HepG2 (cell line): ENCODE results near the gene CROCC. TPM values are rescaled to one million over a fixed set of nuclear protein-coding genes. Genes with fewer than 3 reads are reported as not detected.

Experiments
- ATAC-seq: fragments of 200-7000 bp; cut with Tn5 transposase; 3 replicates; pipeline ENCODE4 v1.9.1; 2020; ENCODE audit warnings: mild to moderate bottlenecking, moderate library complexity
- BruUV-seq: library from RNA; stranded (reverse); fragments of 400-500 nt; replicated peaks from 2 replicates; lab custom pipeline; 2021; lab: Mats Ljungman, UMichigan
- CTCF ChIA-PET: fragments of 300-600 bp; formaldehyde crosslinking; extraction: SDS; loops from one replicate; lab custom pipeline; 2021; ENCODE audit warnings: low total read pairs, inconsistent platforms, low intra/inter-chr PET ratio; lab: Yijun Ruan, JAX
- POLR2A ChIA-PET: fragments of 350-600 bp; sonication (Branson Sonifier 250); formaldehyde crosslinking; loops from one replicate; lab custom pipeline; 2020; ENCODE audit warnings: antibody characterized with exemption, inconsistent platforms; lab: Yijun Ruan, JAX
- DNase-seq: peaks from one replicate; pipeline ENCODE4 v3.0.0-alpha.2; 2015; ENCODE audit warnings: low spot score
- FAIRE-seq: peaks from 3 replicates; lab custom pipeline; 2011; peaks lifted over from hg19 to GRCh38; lab: Jason Lieb, UNC
- H2AFZ ChIP-seq: one replicate; pipeline ENCODE4 v1.6.1; 2011; ENCODE audit warnings: low read length, inconsistent platforms
- H3K27ac ChIP-seq: fragments of 300-600 bp; 3 replicates; pipeline ENCODE4 v1.8.0; 2011; ENCODE audit warnings: mixed run types, mild to moderate bottlenecking, mixed read lengths, low read length, inconsistent platforms; ENCODE audit not compliant: insufficient read depth; ENCODE audit errors: extremely low read length
- H3K27me3 ChIP-seq, 2 experiments: fragments of 200-600 bp in 1 of 2; 2 replicates in 1 of 2; 3 replicates in 1 of 2; pipeline versions ENCODE4 v1.6.0 to v1.8.0; 2011; ENCODE audit warnings: low read length in 2 of 2, mild to moderate bottlenecking in 2 of 2, moderate library complexity in 2 of 2, inconsistent platforms in 1 of 2; ENCODE audit not compliant: insufficient read depth in 2 of 2, control insufficient read depth in 1 of 2
- H3K36me3 ChIP-seq, 2 experiments: fragments of 200-600 bp in 1 of 2; replicated peaks in 1 of 2; 2 replicates in 1 of 2; 3 replicates in 1 of 2; pipeline versions ENCODE4 v1.5.1 to v1.8.0; 2011; ENCODE audit warnings: low read length in 2 of 2, inconsistent platforms in 1 of 2; ENCODE audit not compliant: insufficient read depth in 2 of 2, control insufficient read depth in 1 of 2
- H3K4me1 ChIP-seq: 2 replicates; pipeline ENCODE4 v1.5.1; 2012; ENCODE audit warnings: low read length, inconsistent platforms; ENCODE audit not compliant: insufficient read depth
- H3K4me2 ChIP-seq: 2 replicates; pipeline ENCODE4 v1.6.0; 2011; ENCODE audit warnings: low read depth, low read length, inconsistent platforms
- H3K4me3 ChIP-seq, 3 experiments: fragments of 200-600 bp in 1 of 3; sonication (generic), shearing (Covaris generic) in 1 of 3; replicated peaks in 1 of 3; 2 replicates each; pipeline ENCODE4 v1.5.1; 2011 to 2016; ENCODE audit warnings: low read length in 3 of 3, inconsistent platforms in 2 of 3, low read depth in 2 of 3, mild to moderate bottlenecking in 2 of 3, control low read depth in 1 of 3, mixed read lengths in 1 of 3; ENCODE audit not compliant: insufficient read depth in 1 of 3
- H3K79me2 ChIP-seq: one replicate; pipeline ENCODE4 v1.6.1; 2011; ENCODE audit warnings: low read length, inconsistent platforms; ENCODE audit not compliant: insufficient read depth
- H3K9ac ChIP-seq: 2 replicates; pipeline ENCODE4 v1.6.0; 2011; ENCODE audit warnings: mild to moderate bottlenecking, low read depth, low read length, inconsistent platforms; ENCODE audit not compliant: insufficient read depth
- H3K9me3 ChIP-seq: 2 replicates; pipeline ENCODE4 v1.5.1; 2012; ENCODE audit warnings: mild to moderate bottlenecking, low read length
- H4K20me1 ChIP-seq: 2 replicates; pipeline ENCODE4 v1.6.0; 2011; ENCODE audit warnings: inconsistent platforms, mild to moderate bottlenecking, low read length, moderate library complexity; ENCODE audit not compliant: insufficient read depth
- MAFF ChIP-seq: IDR thresholded peaks from 2 replicates; pipeline ENCODE4 v1.6.1; 2011; ENCODE audit warnings: low read depth, low read length, improper control_type of control experiment
- PBX3 ChIP-seq: sonication (generic); formaldehyde crosslinking; IDR thresholded peaks from 2 replicates; pipeline ENCODE4 v1.8.1; 2023; ENCODE audit warnings: missing genetic modification reagents, inconsistent platforms, borderline replicate concordance
- TSC22D2 ChIP-seq: sonication (generic); formaldehyde crosslinking; IDR thresholded peaks from 2 replicates; pipeline ENCODE4 v1.5.1; 2020; ENCODE audit warnings: missing genetic modification reagents, mild to moderate bottlenecking, borderline replicate concordance
- ZNF205 ChIP-seq: IDR thresholded peaks from 2 replicates; pipeline ENCODE4 v1.6.1; 2018; ENCODE audit warnings: missing biosample characterization, missing genetic modification reagents
- ZNF292 ChIP-seq: sonication (generic); formaldehyde crosslinking; IDR thresholded peaks from 2 replicates; pipeline ENCODE4 v1.8.1; 2022; ENCODE audit warnings: mild to moderate bottlenecking, low read depth, missing genetic modification reagents, borderline replicate concordance
- WGBS: methylation state at CpG from one replicate; pipeline ENCODE4 v1.1.6; 2017; ENCODE audit warnings: low lambda C conversion rate; 5-methylcytosine and 5-hydroxymethylcytosine counted together
- in situ Hi-C: cut with HindIII; loops from 2 replicates; pipeline ENCODE4 v1.10.0; 2017; ENCODE audit warnings: low pct_unique_long_range_greater_than_20kb; ENCODE audit not compliant: extremely low pct_ligation_motif_present
- intact Hi-C: fragments of 100-400 bp; cut with micrococcal nuclease; formaldehyde crosslinking; loops from one replicate; pipeline ENCODE4 v1.10.0; 2022; ENCODE audit not compliant: unreplicated experiment
- polyA plus RNA-seq, 8 experiments: library from polyadenylated mRNA; depleted of rRNA in 3 of 8; stranded (reverse) in 7 of 8; unstranded in 1 of 8; fragments of >200 nt; fragmentation: Illumina TruSeq in 4 of 8; extraction: Trizol in 4 of 8; gene quantifications; 2 replicates each; pipeline versions ENCODE4 v1.2.1 to v1.2.3, GENCODE V29; 2011 to 2016; ENCODE audit warnings: low read depth in 4 of 8, missing spikeins in 1 of 8, mixed read lengths in 1 of 8; ENCODE audit not compliant: insufficient read depth in 1 of 8
- total RNA-seq, 5 experiments: library from RNA; depleted of rRNA; stranded (reverse); fragments of >200 nt; fragmentation: Illumina TruSeq; extraction: Trizol; gene quantifications; 2 replicates each; pipeline ENCODE4 v1.2.3, GENCODE V29; 2016; ENCODE audit warnings: low read depth in 1 of 5

CROCC gene
- total and polyA plus RNA-seq, 2 of the 13 experiments (the other 11 are each of a cell fraction or from before 2014, with no cell fraction given): 7.8 to 15.5 TPM

DNA sequence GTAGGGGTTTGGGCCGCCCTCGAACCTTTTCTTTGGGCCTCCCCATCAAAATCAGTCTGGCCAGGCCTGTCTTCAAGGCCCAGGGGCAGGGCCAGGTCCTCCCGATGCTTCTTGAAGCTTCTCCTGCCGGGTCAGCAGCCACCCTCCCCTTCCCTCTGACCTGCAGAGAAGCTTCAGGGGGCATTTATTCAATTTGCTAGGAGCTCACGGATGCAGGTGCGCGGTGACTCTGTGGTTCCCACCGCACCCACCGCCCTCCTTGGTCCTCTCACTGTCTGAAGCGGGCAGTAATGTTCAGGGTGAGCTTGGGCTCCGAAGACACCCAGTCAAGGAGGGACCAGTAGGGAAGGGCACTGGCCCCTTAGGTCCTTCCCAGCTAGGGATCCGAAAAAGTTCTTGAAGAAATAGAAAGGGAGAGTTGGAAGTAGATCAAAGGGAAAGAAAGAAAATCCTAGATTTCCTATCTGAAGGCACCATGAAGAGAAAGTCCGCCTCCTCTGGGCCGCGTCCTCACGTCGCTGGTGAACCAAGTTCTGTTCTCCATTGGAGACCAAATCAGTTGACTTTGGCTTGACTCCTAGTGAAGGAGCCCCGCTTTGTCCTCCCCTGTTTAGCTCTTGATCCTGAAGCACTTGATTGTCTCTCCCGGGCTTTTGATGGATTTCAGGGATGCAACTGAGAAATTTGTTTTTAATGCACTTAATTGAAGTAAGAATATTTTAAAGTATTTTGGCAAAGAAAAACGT is 34.7 kb upstream of the CROCC start:
- H3K27me3 ChIP-seq: peaks cover 0 to 11% of the 10 kb centered on the region in 2 experiments; a peak in 2 of 5 replicates
- no peak overlapping the region for H3K27ac ChIP-seq
- WGBS: 59% methylated on average over 20 of the region's 20 CpGs
- no peaks in the 10 kb centered on the region for H3K36me3 ChIP-seq
- H3K9ac ChIP-seq: no peak overlapping the region
- H3K4me3 ChIP-seq: no peak overlapping the region
- in situ Hi-C loops: no loop called here
- H3K9me3 ChIP-seq: no peaks in the 10 kb centered on the region
- no peak overlapping the region for H2AFZ ChIP-seq
- H4K20me1 ChIP-seq: no peaks in the 10 kb centered on the region
- ChIA-PET POLR2A (no interaction called here), CTCF (no interaction called here)
- FAIRE-seq (no peak), DNase-seq (no peak), ATAC-seq (no peak)
- H3K79me2 ChIP-seq: no peaks in the 10 kb centered on the region
- no TSS peak for BruUV-seq
- no peak overlapping the region for H3K4me2 ChIP-seq
- peaks cover 21% of the 10 kb centered on the region for H3K4me1 ChIP-seq
- intact Hi-C loops: no loop called here
- TF ChIP-seq ZNF292 (CRISPR knock-in tag): no peak
- TF ChIP-seq ZNF205 (CRISPR knock-in tag): no peak
- no peak for TF ChIP-seq PBX3 (CRISPR knock-in tag)
- no peak for TF ChIP-seq MAFF
- TF ChIP-seq TSC22D2: no peak
